Rectal smooth muscle tissue (tissue), 1 donor: ENCODE data around the gene PRPF6.

ENCODE experiments used
- H3K27ac ChIP-seq: one replicate; pipeline ENCODE4 v1.7.0; 2013; ENCODE audit warnings: low read depth, low read length, inconsistent platforms
- H3K27me3 ChIP-seq: one replicate; pipeline ENCODE4 v1.7.0; 2013; ENCODE audit warnings: low read length; ENCODE audit not compliant: control insufficient read depth, insufficient read depth
- H3K36me3 ChIP-seq: one replicate; pipeline ENCODE4 v1.7.0; 2013; ENCODE audit warnings: low read length; ENCODE audit not compliant: control insufficient read depth, insufficient read depth
- H3K4me1 ChIP-seq: one replicate; pipeline ENCODE4 v1.7.0; 2013; ENCODE audit warnings: low read length; ENCODE audit not compliant: control insufficient read depth, insufficient read depth
- H3K4me3 ChIP-seq: one replicate; pipeline ENCODE4 v1.7.0; 2013; ENCODE audit warnings: low read length
- H3K9ac ChIP-seq: one replicate; pipeline ENCODE4 v1.7.0; 2013; ENCODE audit warnings: low read length

Gene PRPF6, protein sequence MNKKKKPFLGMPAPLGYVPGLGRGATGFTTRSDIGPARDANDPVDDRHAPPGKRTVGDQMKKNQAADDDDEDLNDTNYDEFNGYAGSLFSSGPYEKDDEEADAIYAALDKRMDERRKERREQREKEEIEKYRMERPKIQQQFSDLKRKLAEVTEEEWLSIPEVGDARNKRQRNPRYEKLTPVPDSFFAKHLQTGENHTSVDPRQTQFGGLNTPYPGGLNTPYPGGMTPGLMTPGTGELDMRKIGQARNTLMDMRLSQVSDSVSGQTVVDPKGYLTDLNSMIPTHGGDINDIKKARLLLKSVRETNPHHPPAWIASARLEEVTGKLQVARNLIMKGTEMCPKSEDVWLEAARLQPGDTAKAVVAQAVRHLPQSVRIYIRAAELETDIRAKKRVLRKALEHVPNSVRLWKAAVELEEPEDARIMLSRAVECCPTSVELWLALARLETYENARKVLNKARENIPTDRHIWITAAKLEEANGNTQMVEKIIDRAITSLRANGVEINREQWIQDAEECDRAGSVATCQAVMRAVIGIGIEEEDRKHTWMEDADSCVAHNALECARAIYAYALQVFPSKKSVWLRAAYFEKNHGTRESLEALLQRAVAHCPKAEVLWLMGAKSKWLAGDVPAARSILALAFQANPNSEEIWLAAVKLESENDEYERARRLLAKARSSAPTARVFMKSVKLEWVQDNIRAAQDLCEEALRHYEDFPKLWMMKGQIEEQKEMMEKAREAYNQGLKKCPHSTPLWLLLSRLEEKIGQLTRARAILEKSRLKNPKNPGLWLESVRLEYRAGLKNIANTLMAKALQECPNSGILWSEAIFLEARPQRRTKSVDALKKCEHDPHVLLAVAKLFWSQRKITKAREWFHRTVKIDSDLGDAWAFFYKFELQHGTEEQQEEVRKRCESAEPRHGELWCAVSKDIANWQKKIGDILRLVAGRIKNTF

DNA sequence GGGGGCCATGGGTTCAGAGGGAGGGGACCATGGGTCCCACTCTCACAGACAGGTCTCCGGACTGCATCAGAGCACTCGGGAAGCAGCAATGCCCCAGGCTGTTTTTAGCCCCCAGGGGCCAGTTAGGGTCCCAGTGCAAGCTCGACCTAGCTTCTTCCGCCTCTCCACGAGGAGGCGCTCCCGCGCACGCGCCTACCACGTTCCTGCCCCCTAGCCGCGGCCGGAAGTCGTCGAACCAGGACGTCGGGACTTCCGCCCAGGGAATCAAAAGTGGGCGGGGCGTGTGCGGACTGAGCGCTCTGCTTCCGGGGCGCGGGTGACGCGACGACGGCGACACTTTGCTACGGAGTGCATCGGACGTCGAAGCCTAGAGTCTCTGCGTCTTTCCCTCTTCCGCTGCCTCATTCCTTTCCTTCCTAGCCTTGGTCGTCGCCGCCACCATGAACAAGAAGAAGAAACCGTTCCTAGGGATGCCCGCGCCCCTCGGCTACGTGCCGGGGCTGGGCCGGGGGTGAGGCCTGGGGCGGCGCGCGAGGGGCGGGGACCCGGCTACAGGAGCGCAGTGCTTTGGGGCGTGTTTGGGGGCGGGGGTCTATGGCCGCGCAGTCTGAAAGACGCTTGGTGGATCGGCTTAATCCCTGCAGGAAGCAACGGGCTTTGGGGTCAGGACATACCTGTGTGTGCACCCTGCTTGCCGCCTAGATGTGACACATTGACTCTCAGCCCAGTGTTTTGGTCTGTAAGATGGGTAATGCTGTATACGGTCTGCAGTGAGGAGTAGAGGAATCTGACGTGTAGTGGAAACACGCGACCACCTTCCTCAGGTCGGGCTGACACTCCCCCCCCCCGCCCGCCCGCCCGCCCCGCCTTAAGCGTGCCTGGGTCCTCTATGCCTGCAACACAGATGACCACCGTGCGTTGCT is at the start of gene PRPF6:
TSS of gene PRPF6 (plus strand) at position 327 of the 923 bp plus-strand sequence. CDS start at position 441, 114 bp downstream.
- peak within 1 kb of the TSS; percentile 99 for H3K4me3 ChIP-seq
- H3K36me3 ChIP-seq, result peaks cover 18% of the 10 kb centered on the region
- H3K27ac ChIP-seq, result peak within 1 kb of the TSS; percentile 81
- no peaks in the 10 kb centered on the region for H3K27me3 ChIP-seq
- peak within 1 kb of the TSS; percentile 80 for H3K9ac ChIP-seq
- H3K4me1 ChIP-seq, result peaks cover 4% of the 10 kb centered on the region

DNA sequence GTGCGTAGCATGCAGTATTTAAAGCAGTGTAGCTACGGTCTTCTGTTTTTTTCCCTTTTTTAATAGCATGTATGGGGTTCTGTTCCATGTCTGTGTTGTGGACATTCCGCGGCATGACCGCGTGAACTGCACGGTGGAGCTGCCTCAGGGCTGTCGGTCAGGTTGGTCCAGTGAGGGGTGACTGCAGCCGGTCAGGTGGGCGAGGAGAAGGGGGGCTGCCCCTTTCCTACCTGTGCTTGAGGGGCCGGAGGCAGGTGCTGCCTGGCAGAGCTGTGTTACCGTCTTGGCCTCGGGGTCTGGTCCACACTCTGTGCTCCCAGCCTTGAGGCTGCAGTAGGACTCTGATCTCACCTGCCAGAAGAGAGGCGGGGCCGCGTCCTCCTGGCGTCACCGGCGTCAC is 49.2 kb upstream of the PRPF6 start:
- H3K4me3 ChIP-seq, result no peak overlapping the region
- no peaks in the 10 kb centered on the region for H3K4me1 ChIP-seq
- H3K27me3 ChIP-seq, result no peaks in the 10 kb centered on the region
- H3K27ac ChIP-seq, result no peak overlapping the region
- H3K9ac ChIP-seq, result no peak overlapping the region
- peaks cover 45% of the 10 kb centered on the region for H3K36me3 ChIP-seq

DNA sequence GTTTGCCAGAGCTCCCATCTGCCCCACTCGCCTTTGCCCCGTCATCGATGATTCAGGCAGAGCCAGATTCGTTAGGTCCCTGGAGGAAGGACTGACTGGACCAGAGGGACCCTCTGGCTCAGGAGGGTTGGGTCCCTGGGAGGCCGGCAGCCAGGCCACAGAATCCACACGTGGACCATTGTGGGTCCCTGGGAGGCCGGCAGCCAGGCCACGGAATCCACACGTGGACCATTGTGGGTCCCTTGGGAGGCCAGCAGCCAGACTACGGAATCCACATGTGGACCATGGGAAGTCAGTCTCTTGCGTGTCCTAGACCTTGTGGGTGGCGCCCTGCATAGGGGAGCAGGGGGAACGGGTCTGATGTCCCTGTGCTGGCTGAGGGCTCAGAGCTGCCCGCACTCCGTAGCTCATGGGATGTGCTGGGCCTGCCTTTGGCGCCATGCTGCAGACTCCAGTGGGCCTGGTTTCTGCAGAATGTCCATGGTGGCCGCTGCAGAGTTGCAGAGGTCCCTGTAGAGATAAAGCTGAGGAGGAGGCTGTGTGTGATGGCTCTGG is 48.2 kb upstream of the PRPF6 start:
- no peaks in the 10 kb centered on the region for H3K4me1 ChIP-seq
- no peak overlapping the region for H3K9ac ChIP-seq
- no peaks in the 10 kb centered on the region for H3K27me3 ChIP-seq
- H3K4me3 ChIP-seq, result no peak overlapping the region
- H3K36me3 ChIP-seq, result peaks cover 47% of the 10 kb centered on the region
- no peak overlapping the region for H3K27ac ChIP-seq

DNA sequence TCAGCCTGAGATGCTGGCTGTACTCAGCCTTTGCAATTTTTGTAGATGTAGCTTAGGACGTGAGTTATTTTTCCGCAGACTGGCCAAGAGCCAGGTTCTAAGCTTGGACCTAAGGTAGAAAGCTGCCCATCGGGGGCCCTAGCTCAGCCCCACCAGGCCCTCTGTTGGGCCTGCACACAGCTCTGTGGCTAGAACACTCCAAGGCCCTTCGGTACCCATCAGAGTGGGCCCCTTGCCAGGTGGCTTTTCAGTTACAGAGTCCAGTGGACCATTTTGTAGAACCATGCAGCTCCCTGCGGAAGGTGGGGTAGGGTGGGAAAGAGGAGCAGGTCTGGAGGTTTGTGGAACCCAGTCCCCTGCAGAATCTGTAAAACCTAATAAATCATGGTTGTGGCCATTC is 47.3 kb upstream of the PRPF6 start:
- Histone ChIP-seq H3K9ac (no peak overlapping the region), H3K4me3 (no peak overlapping the region), H3K27me3 (no peaks in the 10 kb centered on the region), H3K4me1 (no peaks in the 10 kb centered on the region), H3K36me3 (peaks cover 42% of the 10 kb centered on the region), H3K27ac (no peak overlapping the region)

DNA sequence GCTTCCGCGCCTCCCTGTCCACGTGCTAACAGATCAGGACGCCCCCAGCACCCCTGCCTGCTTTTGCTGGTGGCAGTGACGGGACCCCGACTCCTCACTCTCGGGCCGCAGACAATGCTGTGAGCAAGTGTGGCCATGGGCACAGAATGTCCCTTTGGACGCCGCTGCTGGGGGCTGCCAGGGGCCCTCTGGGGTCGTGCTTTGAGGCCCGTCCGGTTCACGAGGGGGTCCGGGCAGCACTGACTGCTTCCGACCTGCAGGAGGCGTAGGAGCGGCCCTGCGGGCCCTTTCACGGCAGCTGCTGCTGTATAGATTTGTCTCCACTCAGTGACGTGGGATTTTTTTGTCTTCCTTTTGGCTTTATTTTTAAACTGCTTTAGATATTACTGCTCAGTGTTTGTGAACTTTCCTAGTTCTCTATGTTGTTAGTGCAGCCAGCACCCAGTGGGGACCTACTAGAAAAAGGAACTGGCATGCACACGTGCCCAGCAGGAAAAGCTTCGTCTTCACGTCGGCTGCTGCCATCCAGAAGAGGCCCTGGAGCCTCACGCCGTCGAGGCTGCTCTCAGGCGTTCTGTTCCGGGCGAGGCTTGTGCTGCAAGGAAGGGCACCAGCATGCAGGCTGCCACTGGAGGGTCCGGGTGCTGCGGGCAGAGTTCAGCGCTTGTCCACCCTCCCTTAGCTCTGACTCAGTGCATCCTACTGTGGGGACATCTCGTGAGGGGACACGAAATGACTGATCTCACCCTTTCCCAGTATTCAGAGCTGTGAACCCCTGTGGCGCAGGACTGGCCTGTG is 46.5 kb upstream of the PRPF6 start:
- no peak overlapping the region for H3K4me3 ChIP-seq
- peaks cover 37% of the 10 kb centered on the region for H3K36me3 ChIP-seq
- no peaks in the 10 kb centered on the region for H3K27me3 ChIP-seq
- no peak overlapping the region for H3K27ac ChIP-seq
- H3K4me1 ChIP-seq, result no peaks in the 10 kb centered on the region
- H3K9ac ChIP-seq, result no peak overlapping the region

DNA sequence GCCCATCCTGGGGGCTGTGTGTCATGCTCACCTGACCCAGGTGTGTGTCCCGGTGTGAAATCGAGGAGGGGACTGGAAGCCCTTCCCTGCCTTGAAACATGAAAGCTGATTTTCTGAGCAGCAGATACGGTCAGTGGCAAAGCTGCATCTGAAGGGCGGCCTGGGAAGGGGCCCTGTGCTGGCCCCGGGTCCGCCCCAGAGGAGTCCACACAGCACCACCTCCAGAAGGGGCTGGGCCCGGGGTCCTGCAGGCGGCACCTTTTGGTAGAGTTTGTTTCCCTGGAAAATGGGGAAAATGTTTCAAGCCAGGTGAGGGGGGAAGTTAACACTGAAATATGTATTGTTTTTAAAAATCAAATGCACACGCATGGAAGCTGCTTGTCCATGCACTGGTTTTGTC is 45.5 kb upstream of the PRPF6 start:
- peaks cover 41% of the 10 kb centered on the region for H3K36me3 ChIP-seq
- no peak overlapping the region for H3K4me3 ChIP-seq
- H3K27ac ChIP-seq, result no peak overlapping the region
- H3K4me1 ChIP-seq, result no peaks in the 10 kb centered on the region
- H3K9ac ChIP-seq, result no peak overlapping the region
- H3K27me3 ChIP-seq, result no peaks in the 10 kb centered on the region

DNA sequence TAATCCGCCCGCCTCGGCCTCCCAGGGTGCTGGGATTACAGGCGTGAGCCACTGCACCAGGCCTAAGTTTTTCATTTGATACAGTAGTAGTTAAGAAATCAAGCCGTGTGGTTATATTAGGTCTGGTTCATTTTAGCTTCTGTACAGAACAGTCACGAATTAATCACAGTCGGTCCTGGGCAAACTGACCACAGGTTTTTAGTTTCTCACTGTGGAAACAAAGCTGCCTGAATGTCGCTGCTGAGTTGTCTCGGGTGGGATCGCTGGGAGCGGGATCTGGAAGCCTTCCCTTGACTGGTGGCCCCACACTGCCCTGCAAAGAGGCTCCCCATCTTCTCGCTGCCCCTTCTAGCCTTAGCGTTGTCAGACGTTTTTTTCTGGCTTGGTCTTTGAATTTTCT is 43.3 kb upstream of the PRPF6 start:
- Histone ChIP-seq H3K4me1 (no peaks in the 10 kb centered on the region), H3K4me3 (no peak overlapping the region), H3K27me3 (no peaks in the 10 kb centered on the region), H3K27ac (no peak overlapping the region), H3K9ac (no peak overlapping the region), H3K36me3 (peaks cover 27% of the 10 kb centered on the region)

DNA sequence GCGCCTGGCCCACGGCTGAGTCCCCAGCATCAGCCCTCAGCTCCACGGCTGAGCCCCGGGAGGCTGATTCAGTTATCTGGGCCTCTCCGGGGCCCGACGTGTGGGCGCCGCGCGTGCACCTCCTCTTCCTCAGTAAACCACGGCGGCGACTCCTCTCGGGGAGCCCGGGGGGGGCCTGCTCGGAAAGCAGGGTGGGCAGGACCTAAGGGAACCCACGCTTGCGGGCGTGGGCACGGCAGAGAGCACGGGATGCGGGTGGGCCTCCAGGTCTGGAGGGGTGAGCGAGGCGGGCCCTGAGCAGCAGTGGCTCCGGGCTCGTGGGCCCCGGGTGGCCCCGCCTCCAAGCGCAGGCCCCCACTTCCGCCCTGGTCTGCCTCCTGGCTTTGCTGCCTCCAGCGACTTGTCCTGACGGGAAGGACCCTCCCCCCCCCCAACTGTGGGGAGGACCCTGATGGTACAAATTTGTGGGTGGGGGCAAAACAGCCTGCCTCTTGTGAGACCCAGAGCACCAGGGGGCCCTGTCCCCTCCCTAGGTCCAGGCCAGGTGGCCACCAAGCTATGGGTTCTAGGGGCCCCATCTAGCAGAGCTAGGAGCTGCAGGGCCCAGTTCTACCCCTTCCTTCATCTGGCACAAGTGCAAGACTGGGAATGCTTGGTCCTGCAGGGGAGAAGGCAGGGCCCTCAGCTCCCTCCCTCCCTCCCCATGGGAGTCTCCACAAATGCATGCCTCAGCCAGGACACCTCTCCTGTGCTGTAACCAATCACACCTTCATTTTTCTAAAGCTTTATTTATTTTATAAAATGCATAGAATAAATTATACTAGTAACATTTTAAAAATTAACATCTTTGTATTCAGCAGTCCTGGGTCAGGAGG is 41.6 kb upstream of the PRPF6 start:
- H3K27ac ChIP-seq, result no peak overlapping the region
- H3K9ac ChIP-seq, result no peak overlapping the region
- H3K4me1 ChIP-seq, result no peaks in the 10 kb centered on the region
- no peak overlapping the region for H3K4me3 ChIP-seq
- peaks cover 37% of the 10 kb centered on the region for H3K36me3 ChIP-seq
- H3K27me3 ChIP-seq, result no peaks in the 10 kb centered on the region

DNA sequence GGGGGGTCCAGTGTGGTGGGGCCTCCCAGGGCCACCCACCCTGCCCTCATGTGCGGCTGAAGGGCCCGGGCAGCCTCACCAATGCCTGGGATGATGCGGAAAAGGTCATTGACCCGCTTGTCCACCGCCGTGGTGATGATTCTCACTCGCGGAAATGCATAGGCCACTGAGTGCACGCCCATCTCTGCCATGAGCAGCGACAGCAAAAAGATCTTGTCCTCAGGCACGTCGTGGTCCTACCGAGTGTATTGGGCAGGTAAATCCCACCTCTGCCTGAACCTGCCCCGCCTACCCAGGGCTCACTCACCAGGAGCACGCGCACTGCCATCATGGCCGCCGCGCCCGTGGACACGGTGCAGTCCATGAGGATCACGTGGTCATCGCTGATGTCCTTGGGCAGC is 40.9 kb upstream of the PRPF6 start:
- Histone ChIP-seq H3K36me3 (peaks cover 36% of the 10 kb centered on the region), H3K9ac (no peak overlapping the region), H3K4me3 (no peak overlapping the region), H3K27me3 (no peaks in the 10 kb centered on the region), H3K27ac (no peak overlapping the region), H3K4me1 (no peaks in the 10 kb centered on the region)

DNA sequence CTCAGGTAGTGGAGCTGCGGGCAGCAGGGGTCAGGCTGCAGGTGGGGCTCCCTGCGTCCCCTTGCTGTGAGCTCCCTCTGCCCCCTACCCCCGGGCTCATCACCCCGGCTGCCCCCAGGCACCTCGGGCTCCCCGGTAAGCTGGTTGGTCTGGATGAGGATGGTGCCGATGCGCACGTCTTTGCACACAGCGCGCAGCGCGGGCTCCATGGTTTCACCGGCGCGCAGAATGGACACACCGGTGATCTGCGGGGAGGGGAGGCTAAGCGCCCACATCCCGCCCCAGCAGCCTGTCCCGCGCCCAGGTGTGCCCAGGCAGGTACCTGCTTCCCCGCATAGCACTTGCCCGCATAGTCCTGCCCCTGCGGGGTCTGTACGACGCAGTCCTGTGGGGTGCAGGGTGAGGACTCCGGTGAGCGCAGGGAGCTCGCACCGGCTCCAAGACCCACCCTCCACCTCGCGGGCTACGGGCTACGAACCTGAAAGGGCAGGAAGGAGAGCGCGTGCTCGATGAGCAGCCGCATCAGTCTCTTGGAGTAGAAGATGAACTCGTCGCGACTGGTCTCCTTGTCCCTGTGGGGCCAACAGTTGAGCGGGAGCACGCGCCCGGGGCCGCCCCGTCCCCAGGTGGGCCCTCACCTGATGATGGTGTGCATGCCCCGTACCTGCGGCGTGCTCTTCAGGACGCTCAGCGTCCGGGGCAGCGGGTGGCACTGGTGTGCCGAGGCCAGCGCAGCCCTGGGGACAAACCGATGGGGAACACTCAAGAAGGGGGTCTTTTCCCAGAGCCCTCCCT is 40.3 kb upstream of the PRPF6 start:
- Histone ChIP-seq H3K9ac (no peak overlapping the region), H3K4me1 (no peaks in the 10 kb centered on the region), H3K27ac (no peak overlapping the region), H3K27me3 (no peaks in the 10 kb centered on the region), H3K36me3 (peaks cover 32% of the 10 kb centered on the region), H3K4me3 (no peak overlapping the region)
